ENCODE results near the gene MTM1.

DNA sequence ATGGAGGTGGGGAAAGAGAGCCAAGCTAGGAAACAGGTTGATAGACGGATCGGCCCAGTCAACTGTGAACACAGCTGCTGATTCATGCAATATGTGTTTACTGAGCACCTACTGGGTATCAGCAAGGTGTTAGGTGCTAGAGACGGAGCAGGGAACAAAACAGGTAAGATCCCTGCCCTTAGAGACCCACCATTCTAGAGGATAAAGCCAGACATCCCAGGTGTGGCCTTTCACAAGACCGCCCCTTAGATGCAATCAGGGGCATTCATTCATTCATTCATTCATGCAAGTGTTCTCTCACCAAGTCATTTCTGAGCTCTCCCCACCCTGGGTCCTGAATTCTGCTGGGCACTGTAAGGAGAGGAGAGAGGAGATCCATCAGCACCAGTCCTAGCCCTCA lies 20.2 kb upstream of the MTM1 start:
- TF ChIP-seq EP300 (IDR thresholded peaks at IDR 0.05; ENCODE audit: borderline replicate concordance) (no peak), ZBTB7A (IDR thresholded peaks at IDR 0.05; ENCODE audit: low read depth) (no peak), CREB1 (IDR thresholded peaks at IDR 0.05; ENCODE audit: low read depth) (no peak), RAD21 (IDR thresholded peaks at IDR 0.05; ENCODE audit: low read depth) (no peak), TCF12 (IDR thresholded peaks at IDR 0.05; ENCODE audit: low read depth) (no peak), FOXM1 (IDR thresholded peaks at IDR 0.05; ENCODE audit: borderline replicate concordance, low read depth) (no peak), TEAD4 (IDR thresholded peaks at IDR 0.05) (no peak), YY1 (IDR thresholded peaks at IDR 0.05; ENCODE audit: low read depth) (no peak), TAF1 (IDR thresholded peaks at IDR 0.05; ENCODE audit: low read depth) (no peak), NFIC (IDR thresholded peaks at IDR 0.05) (no peak), EGR1 (IDR thresholded peaks at IDR 0.05) (no peak)
- TF ChIP-seq, protein P1, sequence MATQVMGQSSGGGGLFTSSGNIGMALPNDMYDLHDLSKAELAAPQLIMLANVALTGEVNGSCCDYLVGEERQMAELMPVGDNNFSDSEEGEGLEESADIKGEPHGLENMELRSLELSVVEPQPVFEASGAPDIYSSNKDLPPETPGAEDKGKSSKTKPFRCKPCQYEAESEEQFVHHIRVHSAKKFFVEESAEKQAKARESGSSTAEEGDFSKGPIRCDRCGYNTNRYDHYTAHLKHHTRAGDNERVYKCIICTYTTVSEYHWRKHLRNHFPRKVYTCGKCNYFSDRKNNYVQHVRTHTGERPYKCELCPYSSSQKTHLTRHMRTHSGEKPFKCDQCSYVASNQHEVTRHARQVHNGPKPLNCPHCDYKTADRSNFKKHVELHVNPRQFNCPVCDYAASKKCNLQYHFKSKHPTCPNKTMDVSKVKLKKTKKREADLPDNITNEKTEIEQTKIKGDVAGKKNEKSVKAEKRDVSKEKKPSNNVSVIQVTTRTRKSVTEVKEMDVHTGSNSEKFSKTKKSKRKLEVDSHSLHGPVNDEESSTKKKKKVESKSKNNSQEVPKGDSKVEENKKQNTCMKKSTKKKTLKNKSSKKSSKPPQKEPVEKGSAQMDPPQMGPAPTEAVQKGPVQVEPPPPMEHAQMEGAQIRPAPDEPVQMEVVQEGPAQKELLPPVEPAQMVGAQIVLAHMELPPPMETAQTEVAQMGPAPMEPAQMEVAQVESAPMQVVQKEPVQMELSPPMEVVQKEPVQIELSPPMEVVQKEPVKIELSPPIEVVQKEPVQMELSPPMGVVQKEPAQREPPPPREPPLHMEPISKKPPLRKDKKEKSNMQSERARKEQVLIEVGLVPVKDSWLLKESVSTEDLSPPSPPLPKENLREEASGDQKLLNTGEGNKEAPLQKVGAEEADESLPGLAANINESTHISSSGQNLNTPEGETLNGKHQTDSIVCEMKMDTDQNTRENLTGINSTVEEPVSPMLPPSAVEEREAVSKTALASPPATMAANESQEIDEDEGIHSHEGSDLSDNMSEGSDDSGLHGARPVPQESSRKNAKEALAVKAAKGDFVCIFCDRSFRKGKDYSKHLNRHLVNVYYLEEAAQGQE (IDR thresholded peaks at IDR 0.05; ENCODE audit: low read depth), result no peak
- TF ChIP-seq, protein P2, sequence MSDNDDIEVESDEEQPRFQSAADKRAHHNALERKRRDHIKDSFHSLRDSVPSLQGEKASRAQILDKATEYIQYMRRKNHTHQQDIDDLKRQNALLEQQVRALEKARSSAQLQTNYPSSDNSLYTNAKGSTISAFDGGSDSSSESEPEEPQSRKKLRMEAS (IDR thresholded peaks at IDR 0.05), result no peak
- TF ChIP-seq, protein P3, sequence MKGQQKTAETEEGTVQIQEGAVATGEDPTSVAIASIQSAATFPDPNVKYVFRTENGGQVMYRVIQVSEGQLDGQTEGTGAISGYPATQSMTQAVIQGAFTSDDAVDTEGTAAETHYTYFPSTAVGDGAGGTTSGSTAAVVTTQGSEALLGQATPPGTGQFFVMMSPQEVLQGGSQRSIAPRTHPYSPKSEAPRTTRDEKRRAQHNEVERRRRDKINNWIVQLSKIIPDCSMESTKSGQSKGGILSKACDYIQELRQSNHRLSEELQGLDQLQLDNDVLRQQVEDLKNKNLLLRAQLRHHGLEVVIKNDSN (IDR thresholded peaks at IDR 0.05), result no peak

Data from Ishikawa (cell line).